Activated naive CD4-positive, alpha-beta T cell treated with Interleukin-2 at 50 U/mL for 16 hours (primary cell): Measurements from ENCODE around the gene THBD.

Experiments used
- DNase-seq: peaks from one replicate; pipeline ENCODE4 v3.0.0-alpha.2; 2020

THBD gene

GRCh38 chr20:23007462-23007861 lies 42.0 kb downstream of the THBD start:
- DNase-seq = no peak

- no peak for DNase-seq
Measured at GRCh38 chr20:23005776-23006175, 43.7 kb downstream of the THBD start.

DNA sequence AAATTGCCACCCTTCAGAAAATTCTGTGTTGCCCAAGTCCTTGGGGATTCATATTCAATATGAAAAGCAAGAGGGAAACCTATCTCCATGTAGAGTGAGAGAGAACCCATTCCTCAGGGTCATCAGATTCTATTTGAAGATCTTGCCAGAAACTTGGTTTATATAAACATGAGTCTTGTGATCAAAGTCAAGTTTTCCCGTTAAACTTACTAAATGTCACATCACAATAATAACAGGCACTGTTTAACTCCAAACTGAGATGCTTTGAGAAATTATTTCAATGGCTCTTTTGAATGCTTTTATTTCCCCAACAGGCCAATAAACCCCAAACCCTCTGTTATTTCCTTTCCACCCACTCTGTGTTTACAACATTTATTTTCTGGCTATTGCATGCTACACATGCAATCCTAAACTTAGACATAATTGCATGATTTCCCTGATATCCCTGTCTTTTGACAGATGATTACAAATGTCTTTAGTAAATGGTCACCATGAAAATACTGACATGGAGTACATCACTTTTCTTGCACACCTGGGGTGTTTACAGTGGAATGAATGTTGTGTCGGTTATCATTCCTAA lies 45.5 kb downstream of the THBD start:
- no peak for DNase-seq

GRCh38 chr20:23003077-23003635 lies 46.3 kb downstream of the THBD start:
- DNase-seq = no peak

- DNase-seq = no peak
Measured at GRCh38 chr20:23002276-23002675, 47.2 kb downstream of the THBD start.

- DNase-seq = no peak
Measured at GRCh38 chr20:23000232-23000947, 49.1 kb downstream of the THBD start.

DNA sequence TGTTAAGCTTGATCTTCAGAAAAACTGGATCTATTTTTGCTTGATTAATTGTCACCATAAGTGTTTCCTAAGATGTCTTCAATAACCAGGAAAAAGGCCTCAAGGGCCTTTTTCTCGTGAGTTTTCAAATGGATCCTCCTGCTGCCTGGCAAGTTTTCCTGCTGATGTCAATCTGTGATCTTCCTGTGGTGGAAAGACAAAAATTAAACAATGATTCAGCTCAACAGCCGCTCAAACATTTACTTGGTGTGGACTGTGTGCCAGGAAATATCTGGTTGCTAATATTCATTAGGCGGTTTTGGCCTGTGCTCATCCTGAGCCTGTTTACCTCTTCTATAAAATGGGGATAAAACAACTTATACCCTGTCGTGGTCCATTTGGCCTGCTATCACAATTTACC lies 49.7 kb downstream of the THBD start:
- no peak for DNase-seq

DNA sequence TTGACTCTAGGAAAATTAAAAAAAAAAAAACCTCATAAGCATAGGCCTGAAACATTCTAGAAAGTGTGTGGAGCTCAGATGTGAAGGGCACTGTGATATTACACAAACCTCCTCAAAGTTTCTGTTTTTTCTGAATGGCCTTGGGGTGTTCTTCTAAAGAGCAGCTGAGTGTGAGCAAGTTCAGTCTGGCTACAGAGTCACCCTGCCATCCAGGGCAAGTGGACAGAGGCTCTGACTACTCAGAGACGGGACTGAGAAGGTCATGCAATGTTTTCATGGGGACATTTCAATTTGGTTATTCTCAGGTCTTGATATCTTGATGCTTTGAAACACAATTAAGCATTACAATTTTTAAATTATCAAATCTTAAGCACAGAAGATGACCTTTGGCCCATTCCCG lies 51.0 kb downstream of the THBD start:
- no peak for DNase-seq

DNA sequence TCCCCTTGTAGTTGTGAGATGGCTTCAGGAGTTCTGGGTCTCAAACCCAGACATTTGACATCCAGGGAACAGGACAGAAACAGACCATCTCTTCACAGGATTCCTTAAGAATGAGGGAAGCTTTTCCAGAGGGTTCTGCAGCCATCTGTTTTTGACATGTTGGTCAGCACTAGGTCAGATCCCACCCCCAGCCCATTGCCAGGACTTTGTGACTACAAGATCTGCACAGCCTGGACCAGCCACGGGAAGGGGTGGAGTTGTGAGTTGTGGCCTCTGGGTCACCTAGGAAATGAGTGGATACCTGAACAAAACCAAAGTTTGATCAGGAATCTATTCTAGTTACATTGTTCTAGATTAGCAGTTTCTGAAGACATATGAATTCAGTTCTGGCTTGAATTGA lies 53.5 kb downstream of the THBD start:
- no peak for DNase-seq
